SJCRH30 (cell line): Measurements from ENCODE around the gene ZNF74. TPM values are rescaled to one million over a fixed set of nuclear protein-coding genes. Genes with fewer than 3 reads are reported as not detected.
"Not testable (repeated sequence)": the region's sequence is repeated elsewhere in the genome, so short reads cannot be mapped to it uniquely, and the experiment has no call there.

Source experiments
- DNase-seq, 2 experiments: peaks; one replicate each; pipeline ENCODE4 v3.0.0-alpha.2; 2015 to 2020
- H3K27ac ChIP-seq: fragments of 250-450 bp; sonication (Bioruptor Pico); 2 replicates; pipeline ENCODE4 v1.5.1; 2020; ENCODE audit warnings: mild to moderate bottlenecking, moderate library complexity
- H3K27me3 ChIP-seq: fragments of 250-450 bp; sonication (Bioruptor Pico); 2 replicates; pipeline ENCODE4 v1.5.1; 2020; ENCODE audit warnings: mild to moderate bottlenecking, moderate library complexity
- H3K36me3 ChIP-seq: fragments of 250-450 bp; sonication (Bioruptor Pico); 2 replicates; pipeline ENCODE4 v1.5.1; 2020; ENCODE audit warnings: mild to moderate bottlenecking, moderate library complexity
- H3K4me1 ChIP-seq: fragments of 250-450 bp; sonication (Bioruptor Pico); 2 replicates; pipeline ENCODE4 v1.5.1; 2020; ENCODE audit warnings: mild to moderate bottlenecking, moderate library complexity
- H3K4me3 ChIP-seq: fragments of 250-450 bp; sonication (Bioruptor Pico); 2 replicates; pipeline ENCODE4 v1.5.1; 2020; ENCODE audit warnings: mild to moderate bottlenecking, moderate library complexity
- H3K9me3 ChIP-seq: fragments of 250-450 bp; sonication (Bioruptor Pico); replicated peaks from 2 replicates; pipeline ENCODE4 v1.5.1; 2020; ENCODE audit warnings: mild to moderate bottlenecking, moderate library complexity
- total RNA-seq: library from RNA; depleted of rRNA; stranded (reverse); fragments of >200 nt; shearing (Covaris generic); gene quantifications from 2 replicates; pipeline ENCODE4 v1.2.3, GENCODE V29; 2014

ZNF74 gene
- total RNA-seq, 1 experiment from 2014 or later, result 22.7 TPM

DNA sequence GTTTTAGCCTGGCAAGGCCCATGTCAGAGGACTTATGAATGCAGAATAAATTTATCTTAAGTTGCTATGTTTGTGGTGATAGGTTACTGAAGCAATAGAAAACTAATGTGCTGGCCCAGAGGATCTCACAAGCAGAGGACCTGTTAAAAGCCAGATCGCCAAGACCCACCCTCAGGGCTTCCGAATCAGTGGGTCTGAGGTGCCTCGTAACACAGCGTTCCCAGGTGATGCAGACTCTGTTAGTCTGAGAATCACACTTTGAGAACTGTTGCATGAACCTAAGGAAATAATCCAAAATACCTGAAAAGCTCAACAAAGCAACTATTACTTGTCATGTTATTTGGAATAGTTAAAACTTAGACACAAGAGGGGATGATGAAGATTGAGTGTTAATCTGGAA lies 50.4 kb downstream of the ZNF74 start:
- H3K4me3 ChIP-seq, result no peak overlapping the region
- H3K9me3 ChIP-seq, result no peaks in the 10 kb centered on the region
- H3K4me1 ChIP-seq, result no peaks in the 10 kb centered on the region
- no peak overlapping the region for H3K27ac ChIP-seq
- no peaks in the 10 kb centered on the region for H3K27me3 ChIP-seq
- DNase-seq, result no peak
- H3K36me3 ChIP-seq, result no peaks in the 10 kb centered on the region

GRCh38 chr22:20446383-20446970 lies 52.5 kb downstream of the ZNF74 start:
- H3K9me3 ChIP-seq, result no peaks in the 10 kb centered on the region
- H3K27me3 ChIP-seq, result no peaks in the 10 kb centered on the region
- no peak overlapping the region for H3K27ac ChIP-seq
- no peaks in the 10 kb centered on the region for H3K36me3 ChIP-seq
- DNase-seq, result no peak
- H3K4me1 ChIP-seq, result no peaks in the 10 kb centered on the region
- H3K4me3 ChIP-seq, result no peak overlapping the region

GRCh38 chr22:20448630-20449029 lies 54.7 kb downstream of the ZNF74 start:
- no peaks in the 10 kb centered on the region for H3K36me3 ChIP-seq
- H3K27ac ChIP-seq, result no peak overlapping the region
- DNase-seq, result no peak
- H3K27me3 ChIP-seq, result no peaks in the 10 kb centered on the region
- no peaks in the 10 kb centered on the region for H3K9me3 ChIP-seq
- H3K4me3 ChIP-seq, result no peak overlapping the region
- no peaks in the 10 kb centered on the region for H3K4me1 ChIP-seq

DNA sequence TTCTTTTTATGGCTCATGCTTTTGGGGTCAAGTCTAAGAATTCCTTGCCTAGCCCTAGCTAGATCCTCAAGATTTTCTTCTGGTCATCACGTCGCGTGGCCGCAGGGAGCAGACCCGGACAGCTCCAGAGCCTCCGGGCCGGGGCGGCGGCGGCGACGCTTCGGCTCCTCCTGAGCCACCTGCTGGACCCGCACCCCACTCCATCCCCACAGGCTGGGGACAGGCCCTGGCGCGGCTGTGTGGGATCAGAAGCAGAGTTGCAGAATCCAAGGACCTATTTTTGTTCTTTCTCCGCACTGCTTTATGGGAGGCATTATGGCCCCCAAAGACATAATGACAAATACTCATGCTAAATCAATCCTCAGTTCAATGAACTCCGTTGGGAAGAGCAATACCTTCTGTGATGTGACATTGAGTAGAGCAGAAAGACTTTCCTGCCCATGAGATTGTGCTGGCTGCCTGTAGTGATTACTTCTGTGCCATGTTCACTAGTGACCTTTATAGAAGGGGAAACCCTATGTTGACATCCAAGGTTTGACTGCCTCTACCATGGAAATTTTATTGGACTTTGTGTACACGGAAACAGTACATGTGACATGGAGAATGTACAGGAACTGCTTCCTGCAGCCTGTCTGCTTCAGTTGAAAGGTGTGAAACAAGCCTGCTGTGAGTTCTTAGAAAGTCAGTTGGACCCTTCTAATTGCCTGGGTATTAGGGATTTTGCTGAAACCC lies 56.0 kb downstream of the ZNF74 start:
- H3K4me1 ChIP-seq, result no peaks in the 10 kb centered on the region
- H3K36me3 ChIP-seq, result no peaks in the 10 kb centered on the region
- no peaks in the 10 kb centered on the region for H3K9me3 ChIP-seq
- H3K27me3 ChIP-seq, result no peaks in the 10 kb centered on the region
- DNase-seq, result no peak
- H3K4me3 ChIP-seq, result no peak overlapping the region
- no peak overlapping the region for H3K27ac ChIP-seq

GRCh38 chr22:20450551-20450906 lies 56.6 kb downstream of the ZNF74 start:
- Histone ChIP-seq H3K27ac (no peak overlapping the region), H3K9me3 (no peaks in the 10 kb centered on the region), H3K27me3 (no peaks in the 10 kb centered on the region), H3K36me3 (no peaks in the 10 kb centered on the region), H3K4me3 (no peak overlapping the region), H3K4me1 (no peaks in the 10 kb centered on the region)
- DNase-seq, result no peak

- H3K4me1 ChIP-seq, H3K27ac ChIP-seq, H3K27me3 ChIP-seq, H3K4me3 ChIP-seq, DNase-seq, H3K9me3 ChIP-seq, H3K36me3 ChIP-seq: not testable (repeated sequence)
Observed at GRCh38 chr22:20451129-20451778, 57.3 kb downstream of the ZNF74 start.

GRCh38 chr22:20451920-20452319 lies 58.0 kb downstream of the ZNF74 start:
- Histone ChIP-seq H3K4me3 (no peak overlapping the region), H3K27me3 (no peaks in the 10 kb centered on the region), H3K9me3 (no peaks in the 10 kb centered on the region), H3K27ac (no peak overlapping the region), H3K4me1 (no peaks in the 10 kb centered on the region), H3K36me3 (no peaks in the 10 kb centered on the region)
- DNase-seq, result no peak

DNA sequence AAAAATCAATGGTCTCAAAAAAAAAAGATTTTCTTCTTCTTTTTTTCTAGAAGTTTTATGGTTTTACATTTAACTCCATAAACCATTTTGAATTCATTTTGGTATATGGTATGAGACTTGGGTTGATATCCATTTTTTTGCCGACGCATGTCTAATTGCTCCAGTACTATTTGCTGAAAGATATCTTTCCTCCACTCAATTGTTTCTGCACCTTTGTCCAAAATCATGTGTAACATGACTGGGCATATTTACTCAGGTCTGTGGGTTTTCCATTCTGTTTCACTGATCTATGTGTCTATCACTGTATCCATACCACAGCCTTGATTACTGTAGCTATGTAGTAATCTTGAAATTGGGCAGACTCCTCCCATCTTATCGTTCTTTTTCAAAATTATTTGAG lies 59.3 kb downstream of the ZNF74 start:
- DNase-seq, result no peak
- Histone ChIP-seq H3K36me3 (no peaks in the 10 kb centered on the region), H3K9me3 (no peaks in the 10 kb centered on the region), H3K4me1 (no peaks in the 10 kb centered on the region), H3K27ac (no peak overlapping the region), H3K27me3 (no peaks in the 10 kb centered on the region), H3K4me3 (no peak overlapping the region)

GRCh38 chr22:20455709-20456063 lies 61.7 kb downstream of the ZNF74 start:
- H3K36me3 ChIP-seq, result no peaks in the 10 kb centered on the region

GRCh38 chr22:20456064-20456721 lies 62.2 kb downstream of the ZNF74 start:
- Histone ChIP-seq H3K27me3 (no peaks in the 10 kb centered on the region), H3K27ac (no peak overlapping the region), H3K36me3 (no peaks in the 10 kb centered on the region), H3K9me3 (no peaks in the 10 kb centered on the region), H3K4me3 (no peak overlapping the region), H3K4me1 (no peaks in the 10 kb centered on the region)
- DNase-seq, result peak; percentile 80 to 87

More at GRCh38 chr22:20455709-20456063, 61.7 kb downstream of the ZNF74 start:
- no peaks in the 10 kb centered on the region for H3K27me3 ChIP-seq
- no peak for DNase-seq
- H3K27ac ChIP-seq, result no peak overlapping the region
- no peak overlapping the region for H3K4me3 ChIP-seq
- H3K4me1 ChIP-seq, result no peaks in the 10 kb centered on the region
- H3K9me3 ChIP-seq, result no peaks in the 10 kb centered on the region

- H3K4me1 ChIP-seq, result no peaks in the 10 kb centered on the region
- H3K9me3 ChIP-seq, result no peaks in the 10 kb centered on the region
- H3K36me3 ChIP-seq, result no peaks in the 10 kb centered on the region
- H3K4me3 ChIP-seq, result no peak overlapping the region
- no peaks in the 10 kb centered on the region for H3K27me3 ChIP-seq
- DNase-seq, result no peak
- H3K27ac ChIP-seq, result no peak overlapping the region
Observed at GRCh38 chr22:20456722-20457076, 62.7 kb downstream of the ZNF74 start.

GRCh38 chr22:20457506-20458240 lies 63.7 kb downstream of the ZNF74 start:
- no peaks in the 10 kb centered on the region for H3K27me3 ChIP-seq
- no peaks in the 10 kb centered on the region for H3K4me1 ChIP-seq
- no peaks in the 10 kb centered on the region for H3K36me3 ChIP-seq
- H3K9me3 ChIP-seq, result no peaks in the 10 kb centered on the region
- H3K27ac ChIP-seq, result no peak overlapping the region
- no peak overlapping the region for H3K4me3 ChIP-seq
- DNase-seq, result no peak
